Epithelial cell of esophagus (primary cell): ENCODE measurements around the gene PXDN.

Experiments
- DNase-seq: peaks from one replicate; pipeline ENCODE4 v3.0.0; 2010; ENCODE audit warnings: low read depth
- H3K4me3 ChIP-seq: 2 replicates; pipeline ENCODE4 v1.5.1; 2011; ENCODE audit warnings: mild to moderate bottlenecking, low read length, control low read depth
- TF ChIP-seq, protein P1 (sequence below): IDR thresholded peaks from 2 replicates; pipeline ENCODE4 v1.5.1; 2011; ENCODE audit warnings: low read depth, mild to moderate bottlenecking, low read length, control low read depth, inconsistent platforms; ENCODE audit not compliant: insufficient read depth; ENCODE audit errors: missing control alignments

Gene PXDN

DNA sequence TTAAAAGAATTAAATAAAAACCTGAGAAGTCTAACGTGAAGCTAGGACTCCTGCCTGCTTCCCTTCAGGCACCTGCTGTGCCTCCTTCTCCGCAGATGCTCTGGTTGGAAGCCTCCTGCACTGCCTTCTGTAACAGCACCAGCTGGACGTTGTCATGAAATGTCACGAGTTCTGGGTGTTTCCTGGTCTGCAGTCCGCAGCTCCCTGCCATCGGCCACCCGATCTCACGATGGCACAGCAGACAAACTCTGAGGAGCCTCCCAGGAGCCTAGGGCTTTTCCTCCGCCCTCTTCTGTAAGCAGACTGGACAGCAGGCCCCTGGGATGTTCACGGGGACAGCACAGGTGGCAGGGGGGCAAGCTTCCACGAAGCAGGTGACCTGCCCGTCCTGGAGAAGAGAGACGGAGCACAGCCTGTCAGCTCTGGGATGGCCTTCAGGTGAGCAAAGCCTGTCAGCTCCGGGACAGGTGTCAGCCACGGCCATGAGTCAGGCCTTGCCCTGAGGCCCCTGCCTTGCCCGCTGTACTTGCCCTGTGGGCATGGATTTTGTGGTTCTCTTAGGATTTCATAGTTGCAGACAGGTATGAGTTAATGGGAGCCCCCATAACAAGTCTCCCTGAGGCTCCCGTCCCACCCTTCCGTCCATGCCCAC is 110.3 kb downstream of the PXDN start:
- no peak overlapping the region for H3K4me3 ChIP-seq
- DNase-seq = no peak
- TF ChIP-seq, protein P1, sequence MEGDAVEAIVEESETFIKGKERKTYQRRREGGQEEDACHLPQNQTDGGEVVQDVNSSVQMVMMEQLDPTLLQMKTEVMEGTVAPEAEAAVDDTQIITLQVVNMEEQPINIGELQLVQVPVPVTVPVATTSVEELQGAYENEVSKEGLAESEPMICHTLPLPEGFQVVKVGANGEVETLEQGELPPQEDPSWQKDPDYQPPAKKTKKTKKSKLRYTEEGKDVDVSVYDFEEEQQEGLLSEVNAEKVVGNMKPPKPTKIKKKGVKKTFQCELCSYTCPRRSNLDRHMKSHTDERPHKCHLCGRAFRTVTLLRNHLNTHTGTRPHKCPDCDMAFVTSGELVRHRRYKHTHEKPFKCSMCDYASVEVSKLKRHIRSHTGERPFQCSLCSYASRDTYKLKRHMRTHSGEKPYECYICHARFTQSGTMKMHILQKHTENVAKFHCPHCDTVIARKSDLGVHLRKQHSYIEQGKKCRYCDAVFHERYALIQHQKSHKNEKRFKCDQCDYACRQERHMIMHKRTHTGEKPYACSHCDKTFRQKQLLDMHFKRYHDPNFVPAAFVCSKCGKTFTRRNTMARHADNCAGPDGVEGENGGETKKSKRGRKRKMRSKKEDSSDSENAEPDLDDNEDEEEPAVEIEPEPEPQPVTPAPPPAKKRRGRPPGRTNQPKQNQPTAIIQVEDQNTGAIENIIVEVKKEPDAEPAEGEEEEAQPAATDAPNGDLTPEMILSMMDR = no peak

DNA sequence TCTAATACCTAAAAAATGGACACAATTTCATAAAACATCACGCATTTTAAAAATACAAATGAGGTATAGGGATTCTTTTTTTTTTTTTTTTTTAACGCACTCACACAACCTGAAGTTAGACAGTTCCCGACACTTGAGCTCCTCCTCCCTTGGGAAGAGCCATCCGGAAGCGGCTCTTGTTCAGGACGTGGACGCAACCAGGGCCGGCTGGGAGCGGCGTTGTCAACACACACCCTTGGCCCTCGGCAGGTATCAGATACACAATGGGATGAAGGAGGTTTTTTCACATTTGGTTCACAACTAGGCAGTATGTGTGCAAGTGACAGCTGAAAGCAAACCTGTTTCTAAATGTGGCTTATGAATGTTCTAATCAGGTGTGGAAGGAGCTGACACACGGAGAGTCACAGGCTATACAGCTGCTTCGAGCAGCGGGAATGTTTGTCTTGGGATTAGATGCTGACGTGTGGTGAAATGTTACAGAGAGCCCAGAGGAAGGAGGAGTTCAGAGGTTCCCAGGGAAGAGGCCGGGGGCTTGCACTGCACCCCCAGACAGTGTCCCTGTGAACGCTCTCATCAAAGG is 111.1 kb downstream of the PXDN start:
- DNase-seq = peak; percentile 51
- TF ChIP-seq, protein P1 = no peak
- H3K4me3 ChIP-seq = no peak overlapping the region

DNA sequence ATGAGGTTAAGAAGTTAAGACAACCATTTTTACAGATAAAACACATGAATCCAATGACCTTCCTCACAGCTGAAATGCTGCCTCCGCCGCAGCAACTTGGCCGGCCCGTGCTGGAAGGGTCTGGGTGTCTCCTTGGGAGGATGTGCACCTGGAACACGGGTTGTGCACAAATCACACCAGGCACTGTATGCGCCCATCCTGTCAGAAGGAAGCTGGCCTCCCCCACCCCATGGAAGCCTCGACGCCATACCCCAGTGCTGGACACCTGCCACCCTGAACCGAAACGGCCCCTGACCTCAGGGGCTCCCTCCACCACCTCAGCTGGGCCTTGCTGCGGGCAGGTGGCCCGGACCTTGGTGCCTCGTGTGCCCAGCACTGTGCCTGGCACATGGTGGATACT is 111.8 kb downstream of the PXDN start:
- TF ChIP-seq, protein P1 = no peak
- no peak overlapping the region for H3K4me3 ChIP-seq
- no peak for DNase-seq

DNA sequence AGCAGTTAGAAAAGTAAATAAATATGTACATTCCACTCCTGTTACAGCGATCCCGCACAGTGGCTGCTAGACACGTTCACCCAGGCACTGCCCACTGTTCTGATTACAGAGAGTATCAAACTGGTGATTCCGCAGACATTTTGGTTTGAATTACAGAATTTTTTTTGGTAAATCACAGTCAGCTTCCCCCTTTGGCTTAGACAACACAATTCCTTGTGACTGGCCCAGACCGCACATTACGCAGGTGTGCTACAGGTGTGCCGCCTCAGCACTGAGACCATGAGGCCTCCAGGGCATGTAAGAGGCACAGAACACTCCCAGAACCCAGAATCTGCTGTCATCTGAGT is 112.3 kb downstream of the PXDN start:
- DNase-seq = peak; percentile 84
- TF ChIP-seq, protein P1 = no peak
- no peak overlapping the region for H3K4me3 ChIP-seq

DNA sequence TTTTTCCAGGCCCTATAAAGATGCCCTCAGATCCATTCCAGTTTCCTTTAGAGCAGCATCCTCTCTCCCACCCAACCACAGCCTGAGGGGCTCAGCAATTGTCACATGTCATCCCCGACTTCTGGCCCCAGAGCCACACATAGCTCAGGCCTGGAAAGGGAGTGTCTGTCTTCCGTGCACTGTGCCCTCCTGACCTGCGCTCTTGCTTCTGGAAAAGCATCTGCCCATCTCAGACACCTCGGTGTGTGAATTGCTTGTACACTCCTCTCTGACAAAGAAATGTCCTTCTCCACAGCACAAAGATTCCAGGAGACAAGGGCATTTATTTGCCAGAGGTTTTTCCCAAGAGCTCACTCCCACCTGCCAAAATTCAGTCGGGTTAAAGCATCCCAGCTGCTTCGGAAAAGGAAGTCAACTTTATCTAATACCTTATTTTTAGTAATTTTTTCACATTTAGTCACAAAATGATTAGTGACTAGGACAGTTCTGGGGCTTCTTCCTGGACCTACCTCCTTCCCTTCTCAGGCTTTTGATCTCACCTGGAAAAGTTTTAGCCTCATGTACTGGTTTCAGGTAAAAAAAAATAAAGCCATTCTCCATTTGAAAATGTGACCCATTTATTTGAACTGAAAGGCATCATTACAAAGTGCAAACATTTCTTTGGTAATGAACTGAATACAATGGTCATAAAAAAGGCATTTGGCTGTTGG is 112.9 kb downstream of the PXDN start:
- TF ChIP-seq, protein P1 = no peak
- H3K4me3 ChIP-seq = no peak overlapping the region
- no peak for DNase-seq

DNA sequence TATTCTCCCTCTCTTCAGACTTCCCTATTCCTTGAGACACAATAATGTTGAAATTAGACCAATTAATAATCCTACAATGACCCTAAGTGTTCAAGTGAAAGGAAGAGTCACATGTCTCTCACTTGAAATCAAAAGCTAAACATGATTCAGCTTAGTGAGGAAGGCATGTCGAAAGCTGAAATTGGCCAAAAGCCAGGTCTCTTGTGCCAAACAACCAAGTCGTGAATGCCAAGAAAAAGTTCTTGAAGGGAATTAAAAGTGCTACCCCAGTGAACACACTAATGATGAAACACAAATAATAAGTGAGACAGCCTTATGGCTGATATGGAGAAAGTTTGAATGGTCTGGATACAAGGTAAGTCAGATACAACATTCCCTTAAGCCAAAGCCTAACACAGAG is 115.4 kb downstream of the PXDN start:
- DNase-seq = peak; percentile 97
- TF ChIP-seq, protein P1 = no peak
- no peak overlapping the region for H3K4me3 ChIP-seq
